ENCODE measurements around the gene CADM4. TPM values are rescaled to one million over a fixed set of nuclear protein-coding genes. Genes with fewer than 3 reads are reported as not detected.

CADM4 gene
- total and polyA plus RNA-seq, 2 of the 8 experiments (the other 6 are each of a cell fraction or from before 2014, with no cell fraction given) = 13.5 to 25.0 TPM

DNA sequence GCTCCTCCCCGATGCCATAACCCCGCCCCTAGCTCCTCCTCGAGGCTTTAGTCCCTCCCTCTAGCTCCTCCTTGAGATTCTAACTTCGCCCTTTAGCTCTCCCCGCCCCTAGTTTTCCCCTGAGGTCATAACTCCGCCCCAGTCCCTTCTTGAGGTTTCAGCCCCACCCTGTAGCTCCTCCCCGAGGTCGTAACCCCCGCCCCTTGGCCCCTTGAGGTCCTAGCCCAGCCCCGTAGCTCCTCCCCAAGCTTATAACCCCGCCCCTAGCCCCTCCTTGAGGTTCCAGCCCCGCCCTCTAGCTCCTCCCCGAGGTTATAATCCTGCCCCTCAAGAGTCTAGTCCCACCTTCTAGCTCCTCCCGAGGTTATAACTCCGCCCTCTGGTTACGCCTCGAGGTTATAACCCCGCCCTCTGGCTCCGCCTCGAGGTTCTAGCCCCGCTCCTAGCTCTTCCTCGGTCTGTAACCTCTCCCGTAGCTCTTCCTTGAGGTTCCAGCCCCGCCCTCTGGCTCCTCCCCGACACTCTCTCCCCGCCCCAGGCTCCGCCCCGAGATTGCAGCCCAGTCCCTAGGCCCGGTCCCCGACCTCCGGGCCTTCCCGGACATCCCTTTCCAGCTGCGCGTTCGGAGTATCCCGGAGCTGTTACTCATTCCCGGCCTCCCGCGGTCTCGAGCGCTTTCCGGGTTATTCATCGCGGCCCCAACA lies 28.9 kb upstream of the CADM4 start:
- WGBS, 2 experiments (ENCODE audit: extremely low coverage in 1 of 2, insufficient coverage in 1 of 2, insufficient read length in 1 of 2, insufficient replicate concordance in 2 of 2, low coverage in 1 of 2, low lambda C conversion rate in 2 of 2, missing lambda C conversion rate in 1 of 2) = 3% methylated on average over 24 of the region's 44 CpGs; no CpG with 5 or more reads in 1 of the 2 experiments

More for the DNA sequence above, 28.9 kb upstream of the CADM4 start:
- DNase-seq (ENCODE audit: low read depth in 1 of 2, low spot score in 2 of 2) (peak; percentile 99 to 100), FAIRE-seq (peak; percentile 85)
- Histone ChIP-seq H2BK20ac (ENCODE audit: low read length) (no peak overlapping the region), H2AK5ac (ENCODE audit: low read depth, low read length) (no peak overlapping the region), H3K23me2 (ENCODE audit: low read depth, low read length) (peaks cover 21% of the 10 kb centered on the region; the same call in 1 of the 2 replicates), H4K5ac (ENCODE audit: insufficient read length, low read depth, low read length) (peak overlapping the region; percentile 30), H3K79me1 (ENCODE audit: low read depth, low read length) (no peaks in the 10 kb centered on the region), H2BK5ac (ENCODE audit: low read depth, low read length) (peak overlapping the region; percentile 44; the same call in 1 of the 2 replicates), H4K20me1 (replicated peaks in 1 of 2; ENCODE audit: control insufficient read depth in 1 of 2, insufficient read depth in 2 of 2, low read length in 2 of 2) (no peaks in the 10 kb centered on the region), H3K4me1 (replicated peaks in 1 of 4; ENCODE audit: control insufficient read depth in 3 of 4, insufficient read depth in 4 of 4, low read length in 3 of 4) (peaks cover 8 to 15% (median 9%) of the 10 kb centered on the region in 4 experiments), H3K56ac (replicated peaks; ENCODE audit: insufficient read length, low read depth, low read length) (no peak overlapping the region), H3K27me3 (replicated peaks in 1 of 4; ENCODE audit: control insufficient read depth in 3 of 4, extremely low read depth in 1 of 4, insufficient read depth in 3 of 4, low read length in 3 of 4) (peaks cover 0 to 6% (median 2%) of the 10 kb centered on the region in 4 experiments; a peak in 3 of 7 replicates), H2BK120ac (replicated peaks; ENCODE audit: low read depth, low read length) (no peak overlapping the region), H3K9me3 (ENCODE audit: insufficient read depth in 2 of 2, low read depth in 1 of 2, low read length in 1 of 2) (no peaks in the 10 kb centered on the region), H3K18ac (ENCODE audit: extremely low read depth, low read length) (peak overlapping the region; percentile 83), H2BK15ac (ENCODE audit: low read length) (no peak overlapping the region), H3K4ac (replicated peaks; ENCODE audit: insufficient read length, low read depth, low read length) (no peak overlapping the region), H2AFZ (ENCODE audit: low read length) (no peak overlapping the region), H4K91ac (replicated peaks; ENCODE audit: insufficient read length, low read length) (no peak overlapping the region), H3K36me3 (ENCODE audit: control insufficient read depth in 2 of 4, insufficient read depth in 4 of 4, low read length in 3 of 4) (peaks cover 0 to 9% (median 4%) of the 10 kb centered on the region in 4 experiments; a peak in 5 of 8 replicates), H3K4me2 (ENCODE audit: insufficient read depth in 1 of 2, low read depth in 2 of 2, low read length in 2 of 2) (peak overlapping the region; percentile 75 to 82), H3K14ac (ENCODE audit: insufficient read length) (no peak overlapping the region), H4K8ac (ENCODE audit: extremely low read depth, insufficient read depth, low read length) (peak overlapping the region; percentile 87; the same call in 1 of the 2 replicates), H3K79me2 (ENCODE audit: control insufficient read depth in 1 of 2, insufficient read depth in 2 of 2, low read length in 2 of 2) (no peaks in the 10 kb centered on the region), H3K4me3 (ENCODE audit: extremely low read depth in 1 of 4, insufficient read depth in 2 of 4, low read depth in 3 of 4, low read length in 4 of 4) (peak overlapping the region; percentile 36 to 68 (median 45)), H2BK12ac (ENCODE audit: low read depth, low read length) (no peak overlapping the region), H3K27ac (ENCODE audit: low read depth, low read length) (peak overlapping the region; percentile 55; the same call in 1 of the 2 replicates), H3K23ac (ENCODE audit: insufficient read length) (no peak overlapping the region), H3K9ac (replicated peaks in 1 of 4; ENCODE audit: extremely low read depth in 1 of 4, low read depth in 3 of 4, low read length in 3 of 4) (peak overlapping the region in 2 of 4 experiments; percentile 9 to 31; a peak in 2 of 7 replicates)
- TF ChIP-seq CHD1 (IDR thresholded peaks at IDR 0.05; ENCODE audit: low read depth, low read length) (no peak), SP1 (IDR thresholded peaks at IDR 0.05; ENCODE audit: low read depth, low read length) (peak; percentile 71; the same call in 1 of the 2 replicates), KDM5A (IDR thresholded peaks at IDR 0.05; ENCODE audit: low read length) (no peak), TAF1 (IDR thresholded peaks at IDR 0.05; ENCODE audit: low read depth, low read length) (0 out of 2 replicates have a peak, but pooled peaks have one; percentile 53), POLR2A (IDR thresholded peaks at IDR 0.05; ENCODE audit: control extremely low read depth in 1 of 2, low read depth in 2 of 2, low read length in 2 of 2) (peak in 1 of 2 experiments; percentile 21; a peak in 1 of 3 replicates), HDAC2 (IDR thresholded peaks at IDR 0.05; ENCODE audit: borderline replicate concordance in 1 of 2, low read depth in 2 of 2, low read length in 2 of 2) (no peak), EGR1 (IDR thresholded peaks at IDR 0.05; ENCODE audit: borderline replicate concordance, low read depth, low read length) (no peak), SIRT6 (IDR thresholded peaks at IDR 0.05; ENCODE audit: low read length) (no peak)
- ChIA-PET CTCF (ENCODE audit: partially characterized antibody) (interaction anchor here (0.5 to 2.5 kb wide), 24 partner anchors 9 to 1739 kb away, joined by 3 to 5 read pairs (median 3); partner anchors contain the start of gene ZNF428), POLR2A (ENCODE audit: partially characterized antibody) (interaction anchor here (0.6 to 2.2 kb wide), 8 partner anchors 9 to 85 kb away, joined by 3 to 6 read pairs (median 3); partner anchors contain the start of genes IRGQ and ZNF576)
